DMS53 (cell line): ENCODE results near the gene ACRBP.

Experiments
- DNase-seq: peaks from one replicate; lab custom pipeline; 2025; lab: John Stamatoyannopoulos, UW

Gene ACRBP

DNA sequence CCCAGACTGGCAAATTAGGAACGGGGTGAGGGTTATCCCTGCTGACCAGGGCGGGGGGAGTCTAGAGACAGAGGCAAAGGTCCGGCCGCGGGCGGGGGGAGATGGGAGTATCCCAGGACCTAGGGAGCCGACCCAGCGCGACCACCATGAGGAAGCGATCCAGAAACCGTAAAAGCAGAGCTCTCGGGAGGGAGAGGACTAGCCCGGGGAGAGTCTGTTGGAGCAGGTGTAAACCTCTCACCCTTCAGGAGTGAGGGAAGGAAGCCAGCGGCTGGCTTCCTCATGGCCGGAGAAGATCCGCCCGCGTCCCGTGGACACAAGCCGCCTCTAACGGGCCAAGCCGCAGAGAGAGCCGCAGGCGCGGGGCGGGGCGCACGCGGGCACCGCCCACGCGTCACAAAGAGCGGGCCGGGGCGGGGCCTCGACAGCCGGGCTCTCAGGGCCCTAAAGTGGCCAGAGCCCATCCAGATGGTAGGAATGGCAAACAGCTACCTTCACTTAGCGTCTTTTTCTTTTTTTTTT lies at the start of gene ACRBP:
Gene ACRBP (minus strand): TSS at position 350 of the 522 bp plus-strand sequence. CDS start 66 bp downstream, at position 284.
- peak; percentile 86 for DNase-seq

DNA sequence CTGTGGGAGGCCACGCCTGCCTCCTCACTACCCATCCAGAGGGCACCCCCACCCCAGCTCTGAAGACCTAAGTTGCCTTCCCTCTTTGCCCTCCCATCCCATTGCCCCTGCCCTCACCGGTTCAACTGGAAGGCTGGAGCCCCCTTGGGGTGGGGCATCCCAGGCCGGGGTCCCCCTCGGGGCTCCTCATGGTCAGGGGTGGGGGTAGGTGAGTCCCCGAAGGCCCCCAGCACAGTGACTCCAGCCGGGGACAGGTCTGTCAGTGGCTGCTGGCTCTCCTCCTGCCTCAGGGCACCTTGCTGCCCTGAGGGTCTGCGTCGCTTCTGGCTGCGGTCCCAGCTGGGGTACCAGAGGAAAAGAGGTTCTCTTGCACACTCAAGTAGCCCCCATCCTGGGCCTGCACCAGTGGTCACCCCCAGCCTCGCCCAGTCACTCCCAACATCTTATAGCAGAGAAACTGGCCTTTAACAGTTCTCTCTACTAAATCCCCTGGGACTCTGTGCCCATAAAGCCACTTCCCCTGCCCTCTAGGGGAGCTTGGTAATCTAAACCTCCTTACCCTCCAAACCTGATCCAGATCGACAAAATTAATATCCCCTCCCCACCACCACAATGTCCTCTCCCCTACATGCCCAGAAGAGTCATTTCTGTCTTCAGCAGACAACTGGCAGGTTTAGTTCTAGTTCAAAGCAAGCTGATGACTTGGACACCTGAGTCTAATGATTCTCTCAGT lies 48.2 kb upstream of the ACRBP start:
- DNase-seq = no peak

DNA sequence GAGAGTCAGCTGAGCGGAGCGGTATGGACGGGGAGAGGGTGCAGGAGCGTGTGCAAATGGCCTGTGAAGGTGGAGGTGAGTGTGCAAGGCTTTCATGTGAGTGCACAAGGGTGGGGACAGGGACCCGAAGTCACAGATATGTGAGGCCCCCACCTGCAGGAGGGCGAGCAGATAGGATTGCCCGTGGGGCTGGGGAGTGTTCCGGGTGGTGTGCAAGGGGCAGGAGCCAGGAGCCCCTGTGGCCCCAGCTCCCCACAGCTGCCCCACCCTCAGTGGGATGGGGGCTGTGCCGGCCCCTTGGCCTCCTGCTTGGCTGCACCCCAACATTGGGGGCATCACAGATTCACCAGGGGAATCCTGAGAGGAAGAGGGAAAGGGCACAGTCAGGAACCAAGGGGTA lies 47.5 kb upstream of the ACRBP start:
- DNase-seq = no peak

DNA sequence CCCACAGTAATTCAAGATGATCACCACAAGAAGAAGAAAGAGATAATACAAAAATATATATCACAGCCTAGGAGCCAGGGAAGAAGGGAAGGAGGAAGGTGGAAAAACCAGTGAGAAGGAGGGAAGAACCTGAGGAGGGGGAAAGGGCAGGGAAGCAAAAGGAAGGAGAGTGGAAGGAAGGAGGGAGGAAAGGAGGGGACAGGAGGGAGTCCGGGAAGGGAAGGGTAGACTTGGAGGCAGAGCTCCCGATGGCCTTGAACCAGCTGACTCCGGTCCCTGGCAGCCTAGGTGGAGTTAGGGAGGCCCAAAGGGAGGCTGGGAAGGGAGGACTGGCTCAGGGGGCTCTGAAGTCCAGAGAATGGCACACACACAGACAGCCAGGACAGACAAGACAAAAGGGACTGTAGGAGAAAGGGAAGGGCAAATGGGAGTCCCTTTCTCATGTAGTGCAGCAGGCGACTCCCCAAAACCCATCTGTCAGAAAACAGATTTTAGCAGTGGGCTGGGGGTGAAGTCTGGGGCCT lies 46.7 kb upstream of the ACRBP start:
- DNase-seq = no peak

DNA sequence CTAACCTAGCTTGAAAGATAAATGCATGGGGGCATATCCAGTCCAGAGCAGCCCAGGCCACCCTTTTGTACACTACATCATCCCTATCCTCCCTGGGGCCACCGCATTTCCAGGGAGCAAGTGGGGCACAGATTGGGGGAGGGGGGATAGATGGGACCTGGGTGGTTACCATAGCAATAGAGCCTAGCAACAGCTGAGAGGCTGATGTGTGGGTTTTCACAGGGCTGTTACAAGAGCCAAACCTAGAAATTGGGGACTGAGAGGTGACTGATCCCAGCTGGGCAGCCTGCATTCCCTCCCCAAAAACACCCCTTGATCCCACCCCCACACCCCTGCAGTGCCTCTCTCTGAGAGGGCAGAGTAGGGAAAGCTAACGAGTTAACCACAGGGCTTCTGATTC lies 45.7 kb upstream of the ACRBP start:
- DNase-seq = peak; percentile 40

DNA sequence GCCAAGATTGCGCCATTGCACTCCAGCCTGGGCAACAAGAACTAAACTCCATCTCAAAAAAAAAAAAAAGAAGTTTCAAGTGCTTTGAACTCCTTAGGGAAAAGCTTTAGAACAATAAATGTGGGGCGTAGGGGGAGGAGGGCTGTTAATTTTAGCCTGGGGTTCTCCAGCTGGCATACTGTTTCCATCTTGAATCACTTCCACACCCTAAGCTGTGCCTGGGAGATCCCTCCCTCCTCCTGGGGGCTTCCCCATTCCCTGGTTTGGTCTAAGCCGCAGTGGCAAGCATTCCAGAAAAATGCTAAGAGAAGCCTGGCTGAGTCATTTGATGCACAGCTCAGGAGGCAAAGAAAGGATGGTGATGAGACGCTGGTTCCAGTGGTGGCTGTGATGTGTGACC lies 44.2 kb upstream of the ACRBP start:
- no peak for DNase-seq

DNA sequence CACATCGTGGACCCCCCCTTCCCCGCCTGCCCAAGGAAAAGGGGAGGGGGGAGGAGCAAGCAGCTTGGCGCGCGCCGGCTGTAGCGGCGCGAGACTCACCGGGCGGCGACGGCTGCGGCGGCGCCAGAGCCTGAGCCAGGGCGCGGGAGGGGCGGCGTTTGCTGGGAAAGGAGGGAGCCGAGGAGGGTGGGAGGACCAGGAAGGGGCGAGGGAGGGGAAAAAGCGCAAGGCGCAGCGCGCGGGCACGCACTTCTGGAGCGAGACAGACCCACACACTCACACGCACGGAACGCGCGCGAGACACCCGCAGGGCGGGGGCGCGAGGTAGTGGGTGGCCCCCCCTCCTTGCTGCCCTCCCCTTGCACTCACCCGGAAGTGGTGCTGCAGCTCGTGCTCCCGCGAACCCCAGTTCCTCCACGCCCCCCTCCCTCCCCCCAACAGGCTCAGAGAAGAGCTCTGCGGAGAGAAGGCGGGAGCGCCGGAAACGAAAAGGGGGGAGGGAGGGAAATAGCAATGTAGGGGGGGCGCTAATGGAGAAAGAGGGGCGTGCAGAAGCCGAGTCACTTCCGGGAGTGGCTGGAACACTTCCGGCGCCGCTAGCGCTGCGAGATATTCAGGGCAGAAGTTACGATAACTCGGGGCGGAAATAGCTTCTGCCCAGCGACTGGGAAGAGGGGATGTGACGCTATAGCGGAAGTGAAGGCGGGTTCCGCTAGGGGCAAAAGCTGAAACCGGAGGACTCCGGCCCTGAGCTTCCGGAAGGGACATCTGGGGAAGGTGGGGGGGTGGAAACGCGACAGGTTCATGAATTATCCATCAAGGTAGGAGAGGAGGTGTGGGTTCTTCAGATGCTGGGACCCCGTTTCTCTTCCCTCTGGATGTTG lies 42.0 kb upstream of the ACRBP start, which contains the start of gene ZNF384:
Gene ZNF384 (minus strand): TSS at position 377 of the 884 bp plus-strand sequence. CDS start 9,855 bp downstream, outside the sequence.
- peak; percentile 100 for DNase-seq

DNA sequence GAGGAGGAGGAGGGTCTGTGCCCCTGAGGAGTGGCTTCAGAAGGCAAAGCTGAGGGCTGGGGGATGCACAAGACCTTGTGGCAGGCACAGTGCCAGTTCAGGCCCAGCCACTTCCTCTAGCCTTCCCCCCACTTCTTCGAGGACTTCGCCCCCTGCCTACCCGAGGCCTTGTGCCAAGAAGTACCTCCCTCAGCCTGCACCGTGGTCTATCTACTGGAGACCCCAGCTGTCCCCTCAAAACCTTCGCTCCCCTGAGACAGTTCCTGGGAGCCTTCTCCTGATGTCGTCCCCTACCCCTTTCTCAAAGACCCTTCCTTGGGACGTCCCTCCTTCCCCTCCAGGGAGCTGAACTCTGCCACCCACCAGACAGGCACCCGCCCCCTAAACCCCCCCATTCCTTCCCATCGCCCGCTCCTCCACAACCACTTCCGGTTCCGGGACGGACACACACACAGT lies 41.3 kb upstream of the ACRBP start:
- DNase-seq = peak; percentile 72

DNA sequence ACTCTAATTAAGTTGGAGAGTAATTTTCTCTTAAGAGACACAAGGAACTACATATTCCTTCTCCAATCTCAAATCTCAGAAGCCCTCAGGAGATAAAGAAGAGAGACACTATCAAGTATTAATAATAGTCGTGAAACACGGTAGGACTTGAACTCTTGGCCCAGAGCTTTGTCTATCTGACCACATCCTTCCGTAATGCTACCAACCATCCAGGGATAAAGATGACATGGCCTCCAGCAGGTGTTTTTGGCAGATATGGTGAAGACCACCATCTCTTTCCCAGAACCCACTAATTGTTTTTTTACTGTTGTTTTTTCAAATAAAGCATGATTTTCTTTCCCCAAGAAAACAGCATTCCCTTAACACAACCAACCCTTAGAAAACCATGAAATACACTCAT lies 38.6 kb upstream of the ACRBP start:
- no peak for DNase-seq

DNA sequence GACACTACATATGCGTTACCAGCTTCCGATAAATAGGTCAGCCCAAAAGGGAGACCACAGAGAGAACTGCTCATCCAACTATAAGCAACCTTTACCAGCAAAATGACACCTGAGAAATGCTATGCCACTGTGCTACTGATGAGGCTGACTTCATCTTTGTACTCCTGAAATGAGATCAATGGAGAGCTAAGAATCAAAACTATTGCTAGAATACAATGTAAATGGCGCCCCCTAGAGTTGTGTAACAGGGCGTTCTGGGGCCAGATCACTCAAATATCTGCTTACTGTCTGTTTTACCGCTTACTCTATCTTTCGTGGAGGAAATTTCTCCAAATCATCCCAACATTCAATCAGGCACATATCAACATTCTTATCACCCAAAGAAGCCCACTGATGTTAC lies 37.4 kb upstream of the ACRBP start:
- DNase-seq = peak; percentile 83

DNA sequence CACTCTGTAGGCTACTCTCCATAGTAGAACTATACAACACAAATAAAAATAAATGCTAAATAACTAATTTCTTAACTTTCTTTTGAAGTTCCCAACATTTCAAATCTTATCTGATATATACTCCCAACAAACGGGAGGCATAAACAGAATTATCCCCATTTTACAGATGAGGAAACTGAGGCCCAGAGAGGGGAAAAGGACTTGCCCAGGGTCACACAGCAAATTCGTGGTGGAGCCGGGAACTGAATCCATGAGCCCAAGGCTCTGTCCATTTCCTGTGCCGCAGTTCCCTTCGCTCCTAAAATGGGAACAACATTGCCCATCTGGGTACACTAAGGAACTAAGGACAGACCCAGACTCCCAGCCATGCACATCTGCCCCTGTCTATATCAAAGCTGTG lies 29.7 kb upstream of the ACRBP start:
- no peak for DNase-seq

DNA sequence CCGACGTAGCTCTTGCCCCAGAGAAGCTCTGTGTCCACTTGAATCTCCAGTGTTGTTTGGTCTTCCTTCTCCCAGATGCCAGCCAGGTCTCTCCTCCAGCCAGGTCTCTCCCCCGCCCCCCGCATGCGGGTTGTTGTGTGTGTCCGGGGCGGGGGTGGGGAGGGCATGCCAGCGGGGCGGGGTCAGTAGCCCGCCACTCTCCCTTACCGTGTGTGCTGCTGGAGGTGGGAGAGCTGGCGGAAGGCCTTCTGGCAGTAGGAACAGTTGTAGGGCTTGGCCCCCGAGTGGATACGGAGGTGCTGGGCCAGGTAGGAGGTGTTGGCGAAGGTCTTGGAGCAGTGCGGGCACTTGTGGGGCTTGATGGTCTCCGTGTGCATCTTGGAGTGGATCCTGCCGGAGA lies 24.9 kb upstream of the ACRBP start:
- no peak for DNase-seq

DNA sequence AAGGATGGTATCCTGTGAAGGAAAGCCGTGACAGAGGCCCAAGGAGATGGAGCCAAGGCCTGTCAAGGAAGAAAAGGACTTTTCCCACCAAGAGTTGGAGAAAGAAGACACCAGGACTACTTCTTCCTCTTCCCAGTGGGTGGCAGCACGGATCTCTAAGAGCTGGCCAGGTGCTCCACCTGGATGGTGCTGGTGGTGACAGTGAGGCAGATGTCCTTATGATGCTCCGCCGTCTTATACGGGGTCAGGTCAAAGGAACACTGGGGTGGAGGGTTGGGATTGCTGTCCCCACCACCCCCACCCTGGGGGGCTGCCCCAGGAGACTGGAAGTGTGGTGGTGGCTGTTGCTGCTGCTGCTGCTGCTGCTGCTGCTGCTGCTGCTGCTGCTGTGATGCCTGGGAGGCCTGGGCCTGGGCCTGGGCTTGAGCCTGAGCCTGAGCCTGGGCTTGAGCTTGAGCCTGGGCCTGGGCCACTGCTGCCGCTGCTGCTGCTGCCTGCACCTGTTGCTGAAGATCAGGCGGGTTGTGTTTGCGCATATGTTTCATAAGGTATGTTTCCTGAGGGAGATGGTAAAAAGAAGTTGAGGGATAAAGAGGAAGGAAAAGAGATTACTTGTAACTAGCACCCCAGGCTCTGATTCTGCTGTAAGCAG lies 20.5 kb upstream of the ACRBP start:
- DNase-seq = peak; percentile 76

DNA sequence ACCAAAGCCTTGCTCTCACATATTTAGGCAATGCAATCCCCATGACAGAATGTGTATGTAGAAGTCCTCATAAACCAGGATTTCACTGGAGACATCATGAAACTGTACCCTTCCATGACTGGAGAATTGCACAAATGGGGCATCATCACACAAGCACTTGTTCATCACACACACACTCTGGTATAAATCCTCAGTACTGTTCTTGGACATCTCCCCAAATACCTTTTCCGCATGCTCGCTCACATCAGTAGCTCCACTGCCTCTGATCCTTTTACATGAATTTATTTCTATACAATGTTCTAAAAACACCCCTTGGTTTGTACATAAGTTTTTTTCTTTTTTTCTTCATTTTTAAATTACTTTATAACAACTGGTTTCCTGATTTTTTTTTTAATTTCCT lies 19.0 kb upstream of the ACRBP start:
- DNase-seq = no peak

DNA sequence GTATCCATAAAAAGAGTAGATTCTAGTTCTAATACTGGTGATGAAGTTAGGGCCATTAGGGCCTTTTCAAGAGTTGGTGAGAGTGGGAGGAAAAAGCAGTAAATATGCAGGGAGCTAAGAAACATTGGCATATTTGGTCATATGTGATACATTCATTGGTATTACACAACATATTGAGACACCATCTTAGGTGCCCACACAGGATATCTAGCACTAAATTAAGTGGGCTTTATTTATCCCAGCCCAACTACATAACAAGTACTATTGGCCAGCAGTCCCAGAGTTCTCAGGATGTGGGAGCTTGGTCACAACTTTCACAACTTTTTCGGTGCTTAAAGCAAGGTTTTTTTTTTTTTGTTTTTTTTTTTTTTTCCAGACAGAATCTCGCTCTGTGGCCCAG lies 17.7 kb upstream of the ACRBP start:
- no peak for DNase-seq

DNA sequence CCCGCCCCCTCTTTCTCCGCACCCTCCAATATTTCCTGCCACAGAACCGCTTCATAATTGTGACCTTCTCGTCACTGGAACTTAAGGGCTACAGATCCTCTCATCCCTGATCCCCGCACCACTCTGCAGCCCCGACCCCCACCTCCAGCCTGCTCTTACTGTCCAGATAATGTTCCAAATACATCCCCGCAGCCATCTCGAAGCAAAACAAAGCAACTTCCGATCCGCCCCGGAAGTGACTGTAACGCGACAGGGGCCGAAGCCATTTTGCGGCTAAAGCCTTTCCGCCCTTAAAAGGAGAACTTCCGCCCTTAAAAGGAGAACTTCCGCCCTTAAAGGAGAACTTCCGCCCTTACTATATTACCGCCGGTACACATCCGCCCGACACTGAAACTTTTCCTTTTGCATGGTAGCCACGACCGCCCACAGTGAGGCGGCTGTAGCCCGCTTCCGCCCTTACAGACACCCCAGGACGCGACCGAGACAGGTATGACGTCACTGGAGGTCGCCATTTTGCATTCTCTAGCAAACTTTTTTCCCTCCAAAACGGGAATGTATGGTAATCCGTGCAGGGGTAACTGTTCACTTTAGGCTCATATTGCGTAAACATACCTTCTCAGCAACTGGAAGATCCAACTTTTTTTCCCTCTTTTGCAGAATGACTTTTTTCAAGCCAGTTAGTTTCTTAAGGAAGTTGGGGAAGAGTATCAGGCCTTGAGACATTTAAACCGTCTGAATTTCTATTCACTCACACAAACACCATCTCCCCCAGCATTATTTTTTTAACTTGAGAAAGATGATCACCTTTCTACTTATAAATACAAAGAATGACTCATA lies 15.9 kb upstream of the ACRBP start, which contains the start of gene ING4:
Gene ING4 (minus strand): TSS at position 214 of the 837 bp plus-strand sequence. CDS start 18 bp downstream, at position 196.
- peak; percentile 100 for DNase-seq

DNA sequence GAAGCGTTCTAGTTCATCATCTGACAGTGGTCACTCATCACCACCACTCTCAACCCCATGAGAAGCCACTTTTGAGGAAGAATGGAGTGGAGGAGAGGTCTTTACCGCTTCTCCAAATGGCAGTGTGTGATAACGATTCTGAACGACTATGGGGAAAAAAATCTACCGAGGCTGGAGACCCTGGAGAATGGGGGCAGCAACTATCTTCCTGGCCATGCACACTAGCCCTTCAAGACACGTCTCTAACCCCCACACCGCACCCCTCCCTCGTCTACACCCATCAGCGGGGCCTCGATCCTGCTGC lies 15.3 kb upstream of the ACRBP start:
- DNase-seq = no peak

DNA sequence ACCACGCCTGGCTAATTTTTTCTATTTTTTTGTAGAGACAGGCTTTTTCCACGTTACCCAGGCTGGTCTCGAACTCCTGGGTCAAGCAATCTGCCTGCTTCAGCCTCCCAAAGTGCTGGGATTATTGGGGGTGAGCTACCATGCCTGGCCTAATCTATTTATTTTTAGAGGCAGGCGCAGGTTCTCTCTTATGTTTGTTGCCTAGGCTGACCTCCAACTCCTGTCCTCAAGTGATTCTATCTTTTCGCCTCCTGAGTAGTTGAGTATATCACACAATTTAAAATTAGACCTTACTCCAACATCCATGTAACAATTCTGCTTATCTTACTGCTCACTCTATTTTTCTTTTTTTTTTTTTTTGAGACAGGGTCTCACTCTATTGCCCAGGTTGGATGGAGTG lies 6.8 kb upstream of the ACRBP start:
- no peak for DNase-seq

DNA sequence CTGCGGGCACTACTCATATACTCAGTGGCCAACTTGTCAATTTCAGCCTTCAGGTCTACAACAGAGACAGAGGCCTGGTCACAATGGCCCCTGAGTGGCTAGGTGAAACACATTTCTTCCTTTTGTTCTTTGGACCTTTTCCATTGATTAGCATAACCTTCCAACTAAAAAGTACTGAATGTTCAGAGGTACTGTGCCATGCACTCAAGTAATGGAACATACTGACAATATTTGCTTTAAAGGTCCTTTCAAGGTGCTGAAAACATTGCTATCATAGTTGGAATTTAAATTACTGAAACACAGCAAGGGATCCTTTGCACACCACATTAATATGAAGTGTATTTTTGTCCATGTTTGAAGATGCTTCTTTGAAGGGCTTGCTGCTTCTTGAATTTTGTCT lies 6.1 kb upstream of the ACRBP start:
- DNase-seq = no peak

DNA sequence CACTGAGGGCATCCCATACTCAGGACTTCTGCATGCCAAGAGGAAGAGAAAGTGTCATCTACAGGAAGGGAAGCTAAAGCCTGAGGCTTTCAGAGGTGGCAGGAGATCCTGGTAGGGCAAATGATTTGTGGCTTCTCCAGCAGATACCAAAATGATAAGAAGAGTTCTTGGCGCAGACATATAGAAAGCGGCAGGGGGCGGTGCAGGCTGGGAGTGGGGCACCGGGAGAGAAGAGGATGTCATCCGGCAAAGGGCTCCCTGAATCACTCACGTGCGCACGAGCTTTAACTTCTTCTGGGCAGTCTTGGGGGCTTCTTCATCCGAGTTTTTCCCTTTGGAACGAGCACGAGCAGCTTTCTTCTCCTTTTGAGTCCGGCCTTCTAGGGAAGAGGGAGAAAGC lies 5.2 kb upstream of the ACRBP start:
- no peak for DNase-seq

DNA sequence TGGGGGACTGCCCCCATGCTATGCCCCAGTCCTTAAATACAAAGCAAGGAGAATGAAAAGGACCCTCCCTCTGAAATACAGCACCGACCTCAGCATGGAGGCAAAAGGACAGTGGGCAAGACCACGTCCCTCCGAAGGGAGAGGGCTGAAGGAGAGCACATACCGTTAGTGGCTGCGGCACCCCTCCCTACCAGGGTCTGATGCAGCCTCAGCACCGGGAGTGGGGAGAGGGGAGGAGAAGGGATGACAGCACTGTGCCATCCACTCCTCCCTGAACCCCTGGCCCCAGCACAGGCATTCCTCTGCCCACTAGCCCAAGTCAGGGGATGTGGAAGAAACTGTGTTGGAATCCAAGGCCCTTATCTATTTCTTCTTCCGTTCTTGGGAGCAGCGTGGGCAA lies 3.6 kb upstream of the ACRBP start:
- DNase-seq = no peak
